NCI-H69 (cell line): ENCODE results near the gene THSD1.
"Not testable (repeated sequence)": the region's sequence is repeated elsewhere in the genome, so short reads cannot be mapped to it uniquely, and the experiment has no call there.

Source experiments
- DNase-seq: peaks from one replicate; lab custom pipeline; 2025; lab: John Stamatoyannopoulos, UW

THSD1 gene

GRCh38 chr13:52408071-52408658 lies 2.2 kb upstream of the THSD1 start:
- not testable (repeated sequence) for DNase-seq

GRCh38 chr13:52407436-52407835 lies 1.5 kb upstream of the THSD1 start:
- DNase-seq = not testable (repeated sequence)

DNA sequence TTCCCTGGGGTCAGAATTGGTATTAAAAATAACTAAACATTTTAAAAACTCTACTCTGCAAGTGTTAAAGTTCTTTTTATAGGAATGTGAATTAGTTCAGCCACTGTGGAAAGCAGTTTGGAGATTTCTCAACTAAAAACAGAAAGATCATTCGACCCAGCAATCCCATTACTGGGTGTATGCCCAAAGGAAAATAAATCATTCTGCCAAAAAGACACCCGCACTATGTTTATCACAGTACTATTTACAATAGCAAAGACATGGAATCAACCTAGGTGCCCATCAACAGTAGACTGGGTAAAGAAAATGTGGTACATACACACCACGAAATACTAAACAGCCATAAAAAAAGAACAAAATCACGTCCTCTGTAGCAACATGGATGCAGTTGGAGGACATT lies 657 bp upstream of the THSD1 start:
- no peak for DNase-seq

DNA sequence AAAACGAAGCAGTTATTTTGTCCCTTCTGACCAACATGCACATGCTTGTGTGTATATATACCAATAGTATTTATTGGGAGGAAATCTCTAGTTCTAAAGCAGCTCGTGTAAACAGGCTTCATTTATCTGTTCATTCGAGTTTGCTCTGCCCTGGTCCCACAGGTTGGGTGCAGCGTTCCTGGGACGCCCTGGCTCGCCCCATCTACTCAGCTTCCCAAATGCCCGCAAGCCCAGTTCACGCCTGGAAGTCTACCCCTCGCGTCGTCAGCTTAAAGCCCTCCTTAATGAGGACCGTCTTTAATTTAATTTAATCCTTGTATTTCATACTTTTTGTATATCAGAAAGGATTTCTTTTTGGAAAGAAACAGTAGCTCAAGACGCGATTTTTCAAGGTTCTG lies 604 bp downstream of the THSD1 start:
- no peak for DNase-seq

- no peak for DNase-seq
Observed at GRCh38 chr13:52399708-52400107, 6.3 kb downstream of the THSD1 start.

GRCh38 chr13:52399046-52399445 lies 6.9 kb downstream of the THSD1 start:
- no peak for DNase-seq

GRCh38 chr13:52395704-52396103 lies 10.3 kb downstream of the THSD1 start:
- DNase-seq = no peak

GRCh38 chr13:52394586-52394985 lies 11.4 kb downstream of the THSD1 start:
- no peak for DNase-seq

DNA sequence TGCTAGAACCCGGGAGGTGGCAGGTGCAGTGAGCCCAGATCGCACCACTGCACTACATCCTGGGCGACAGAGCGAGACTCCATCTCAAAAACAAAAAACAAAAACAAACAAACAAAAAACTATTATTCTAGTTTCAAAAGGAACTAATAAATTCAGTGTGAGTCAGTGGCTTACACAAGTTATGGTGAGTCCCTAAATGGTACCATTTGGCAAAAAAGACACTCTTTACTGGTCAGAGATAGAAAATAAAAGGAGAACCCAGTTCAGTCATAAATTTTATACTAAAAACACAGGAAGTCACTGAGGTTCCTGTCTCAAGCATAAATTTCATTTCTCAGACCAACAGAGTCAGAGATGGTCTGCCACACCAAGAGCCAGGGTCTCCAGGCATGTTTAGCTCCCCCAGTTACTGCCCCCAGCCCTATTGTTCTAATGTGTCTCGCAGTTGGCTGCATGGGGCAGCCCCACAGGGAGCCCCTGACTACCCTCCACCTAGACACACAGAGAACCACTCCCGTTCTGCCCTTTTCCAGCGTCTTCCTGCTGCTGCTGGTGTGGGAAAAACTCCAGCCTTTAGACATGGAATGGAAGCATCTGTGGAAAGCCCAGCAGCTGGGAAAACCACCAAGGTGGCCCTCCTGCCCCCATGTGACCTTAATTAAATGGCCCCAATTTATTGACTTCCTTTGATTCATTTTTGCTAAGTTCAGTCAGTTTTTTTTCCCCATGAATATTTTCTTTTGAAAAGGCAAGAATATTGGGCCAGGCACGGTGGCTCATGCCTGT lies 12.2 kb downstream of the THSD1 start:
- DNase-seq = no peak

GRCh38 chr13:52387721-52388120 lies 18.3 kb downstream of the THSD1 start:
- no peak for DNase-seq

GRCh38 chr13:52385870-52386269 lies 20.1 kb downstream of the THSD1 start:
- DNase-seq = no peak

GRCh38 chr13:52383366-52383765 lies 22.6 kb downstream of the THSD1 start:
- no peak for DNase-seq

DNA sequence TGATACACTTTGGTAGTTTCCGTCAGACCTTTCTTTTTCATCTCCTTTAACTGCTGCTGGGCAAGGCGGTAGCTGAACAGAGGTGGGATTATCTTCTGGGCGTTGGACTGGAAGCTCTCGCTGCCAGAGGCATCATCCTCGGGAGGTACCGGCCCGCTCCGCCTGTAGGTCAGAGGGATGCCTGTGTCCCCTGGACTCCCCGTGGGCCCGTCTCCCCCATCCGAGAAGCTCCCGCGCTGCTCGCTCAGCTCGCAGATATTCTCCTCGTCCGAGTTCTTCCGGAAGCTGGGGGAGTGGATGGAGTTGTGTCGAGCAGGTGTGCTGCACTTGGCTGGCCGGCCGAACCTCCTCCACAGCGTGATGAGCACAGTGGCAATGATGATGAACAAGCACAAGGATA lies 27.7 kb downstream of the THSD1 start:
- DNase-seq = no peak

- DNase-seq = no peak
Observed at GRCh38 chr13:52377898-52378297, 28.1 kb downstream of the THSD1 start.

- DNase-seq = no peak
Observed at GRCh38 chr13:52374873-52375411, 31.0 kb downstream of the THSD1 start.

DNA sequence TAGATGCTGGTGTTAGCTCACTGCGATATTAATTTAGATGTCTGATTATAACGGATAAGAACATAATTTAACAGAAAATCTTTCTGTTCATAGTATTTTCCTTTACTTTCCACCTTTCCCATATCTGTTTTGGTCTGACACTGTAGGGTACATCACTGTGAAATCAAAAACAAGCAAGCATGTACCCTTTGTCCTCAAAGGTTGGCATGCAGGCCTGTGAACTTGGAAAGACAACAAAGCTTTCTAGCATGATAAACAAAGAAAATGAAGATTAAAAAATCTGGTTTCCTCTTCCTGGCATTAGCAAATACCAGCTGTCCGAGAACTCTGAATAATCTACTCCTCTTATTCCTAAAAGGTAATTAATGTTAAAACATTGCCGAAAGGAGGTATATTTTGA lies 31.6 kb downstream of the THSD1 start:
- no peak for DNase-seq

DNA sequence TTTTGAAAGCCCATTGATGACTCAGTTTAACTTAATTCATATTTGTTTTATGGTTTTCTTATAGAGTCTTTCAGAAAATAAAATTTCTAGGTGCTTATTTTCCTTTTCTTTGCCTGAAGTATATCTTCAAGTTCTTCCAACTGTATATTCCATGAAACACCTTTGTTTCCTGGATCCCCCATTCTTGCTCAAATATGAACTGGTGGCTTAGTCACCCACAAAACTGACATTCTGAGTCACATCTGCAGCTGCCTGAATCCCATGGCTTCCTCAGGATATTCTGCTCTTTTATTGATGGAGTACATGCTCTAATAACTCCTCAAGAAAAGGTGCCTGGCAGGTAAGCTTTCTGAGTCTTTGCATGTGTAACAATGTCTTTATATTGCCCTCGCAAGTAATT lies 32.7 kb downstream of the THSD1 start:
- not testable (repeated sequence) for DNase-seq

GRCh38 chr13:52371736-52372247 lies 34.2 kb downstream of the THSD1 start:
- no peak for DNase-seq

DNA sequence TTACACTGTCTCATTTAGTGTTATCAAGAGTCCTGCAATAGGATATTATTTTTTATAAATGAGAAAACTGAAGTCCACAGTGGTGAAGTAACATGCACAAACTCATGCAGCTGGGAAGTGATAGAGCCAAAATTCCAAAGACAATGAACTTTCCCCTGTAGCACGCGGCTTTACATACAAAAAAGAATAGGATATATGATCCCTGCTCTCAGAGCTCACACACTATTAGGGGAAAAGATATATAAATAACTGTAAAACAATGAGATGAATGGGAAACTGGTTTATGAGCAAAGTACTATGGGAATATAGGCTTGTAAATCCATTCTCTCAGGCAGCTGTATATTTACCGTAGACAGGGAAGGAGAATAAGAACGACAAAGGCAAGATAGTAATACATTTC lies 39.7 kb downstream of the THSD1 start:
- no peak for DNase-seq

- not testable (repeated sequence) for DNase-seq
Observed at GRCh38 chr13:52362169-52362887, 43.6 kb downstream of the THSD1 start.

DNA sequence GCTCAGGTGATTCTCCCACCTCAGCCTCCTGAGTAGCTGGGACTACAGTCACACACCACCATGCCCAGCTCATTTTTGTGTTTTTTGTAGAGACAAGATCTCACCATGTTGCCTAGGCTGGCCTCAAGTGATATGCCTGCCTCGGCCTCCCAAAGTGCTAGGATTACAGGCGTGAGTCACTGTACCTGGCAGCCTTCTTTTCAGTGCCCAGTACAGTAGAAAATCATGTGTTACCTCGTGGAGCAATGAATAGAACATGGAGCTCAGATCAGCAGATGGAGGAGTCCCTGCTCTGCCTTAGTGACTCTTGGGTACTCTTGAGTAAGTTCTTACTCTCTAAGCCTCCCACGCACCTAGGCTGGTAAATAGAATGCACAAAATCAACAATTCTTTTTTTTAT lies 44.7 kb downstream of the THSD1 start:
- DNase-seq = no peak

- DNase-seq = no peak
Observed at GRCh38 chr13:52359534-52359933, 46.4 kb downstream of the THSD1 start.

DNA sequence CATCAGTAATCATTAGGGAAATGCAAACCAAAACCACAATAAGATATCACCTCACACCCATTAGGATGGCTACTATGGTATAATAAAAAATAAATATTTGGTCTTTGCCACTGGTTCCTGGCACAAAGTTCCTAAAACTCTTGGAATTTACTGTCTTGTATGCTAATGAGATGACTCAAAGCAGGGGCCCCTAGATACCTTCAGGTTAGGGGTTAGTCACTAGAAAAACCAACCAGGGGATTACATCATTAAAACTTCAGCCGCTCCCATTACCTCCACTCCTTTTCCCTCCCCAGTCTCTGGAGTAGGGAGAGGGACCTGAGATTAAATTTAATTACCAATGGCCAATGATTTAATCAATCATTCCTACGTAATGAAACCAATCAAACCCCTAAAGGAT lies 49.6 kb downstream of the THSD1 start:
- DNase-seq = no peak
